ENCODE data around the gene SCARB1. TPM values are rescaled to one million over a fixed set of nuclear protein-coding genes. Genes with fewer than 3 reads are reported as not detected.

SCARB1 gene
- total and polyA plus RNA-seq, 2 of the 13 experiments (the other 11 are each of a cell fraction or from before 2014, with no cell fraction given), result 63.4 to 160 TPM

DNA sequence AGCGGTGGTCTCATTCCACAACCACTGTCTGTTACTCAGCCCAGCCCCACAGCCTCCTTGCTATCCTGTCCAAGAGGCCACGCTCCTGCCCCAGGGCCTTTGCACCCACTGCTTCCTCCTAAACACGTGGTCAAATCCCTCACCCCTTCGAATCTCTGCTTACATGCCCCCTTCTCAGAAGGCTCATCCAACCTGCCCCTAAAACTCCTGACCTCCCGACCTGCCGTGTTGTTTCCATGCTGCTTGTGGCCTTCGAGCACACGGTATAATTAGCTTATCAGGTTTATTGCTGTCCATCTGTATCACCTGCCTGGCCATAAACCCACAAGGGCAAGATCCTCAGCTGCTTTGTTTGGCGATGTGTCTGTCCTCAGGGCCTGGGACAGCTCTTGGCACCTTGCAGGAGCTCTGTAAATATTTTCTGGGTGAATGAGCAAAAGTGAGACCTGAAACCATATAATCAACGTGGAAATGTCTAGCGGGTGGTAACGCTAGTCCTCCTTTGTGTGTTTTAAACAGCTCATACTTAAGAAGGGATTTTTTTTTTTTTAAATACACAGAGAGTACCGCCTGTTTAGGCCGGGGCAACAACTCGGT is 36.0 kb downstream of the SCARB1 start (continued):
- TF ChIP-seq, protein P1, sequence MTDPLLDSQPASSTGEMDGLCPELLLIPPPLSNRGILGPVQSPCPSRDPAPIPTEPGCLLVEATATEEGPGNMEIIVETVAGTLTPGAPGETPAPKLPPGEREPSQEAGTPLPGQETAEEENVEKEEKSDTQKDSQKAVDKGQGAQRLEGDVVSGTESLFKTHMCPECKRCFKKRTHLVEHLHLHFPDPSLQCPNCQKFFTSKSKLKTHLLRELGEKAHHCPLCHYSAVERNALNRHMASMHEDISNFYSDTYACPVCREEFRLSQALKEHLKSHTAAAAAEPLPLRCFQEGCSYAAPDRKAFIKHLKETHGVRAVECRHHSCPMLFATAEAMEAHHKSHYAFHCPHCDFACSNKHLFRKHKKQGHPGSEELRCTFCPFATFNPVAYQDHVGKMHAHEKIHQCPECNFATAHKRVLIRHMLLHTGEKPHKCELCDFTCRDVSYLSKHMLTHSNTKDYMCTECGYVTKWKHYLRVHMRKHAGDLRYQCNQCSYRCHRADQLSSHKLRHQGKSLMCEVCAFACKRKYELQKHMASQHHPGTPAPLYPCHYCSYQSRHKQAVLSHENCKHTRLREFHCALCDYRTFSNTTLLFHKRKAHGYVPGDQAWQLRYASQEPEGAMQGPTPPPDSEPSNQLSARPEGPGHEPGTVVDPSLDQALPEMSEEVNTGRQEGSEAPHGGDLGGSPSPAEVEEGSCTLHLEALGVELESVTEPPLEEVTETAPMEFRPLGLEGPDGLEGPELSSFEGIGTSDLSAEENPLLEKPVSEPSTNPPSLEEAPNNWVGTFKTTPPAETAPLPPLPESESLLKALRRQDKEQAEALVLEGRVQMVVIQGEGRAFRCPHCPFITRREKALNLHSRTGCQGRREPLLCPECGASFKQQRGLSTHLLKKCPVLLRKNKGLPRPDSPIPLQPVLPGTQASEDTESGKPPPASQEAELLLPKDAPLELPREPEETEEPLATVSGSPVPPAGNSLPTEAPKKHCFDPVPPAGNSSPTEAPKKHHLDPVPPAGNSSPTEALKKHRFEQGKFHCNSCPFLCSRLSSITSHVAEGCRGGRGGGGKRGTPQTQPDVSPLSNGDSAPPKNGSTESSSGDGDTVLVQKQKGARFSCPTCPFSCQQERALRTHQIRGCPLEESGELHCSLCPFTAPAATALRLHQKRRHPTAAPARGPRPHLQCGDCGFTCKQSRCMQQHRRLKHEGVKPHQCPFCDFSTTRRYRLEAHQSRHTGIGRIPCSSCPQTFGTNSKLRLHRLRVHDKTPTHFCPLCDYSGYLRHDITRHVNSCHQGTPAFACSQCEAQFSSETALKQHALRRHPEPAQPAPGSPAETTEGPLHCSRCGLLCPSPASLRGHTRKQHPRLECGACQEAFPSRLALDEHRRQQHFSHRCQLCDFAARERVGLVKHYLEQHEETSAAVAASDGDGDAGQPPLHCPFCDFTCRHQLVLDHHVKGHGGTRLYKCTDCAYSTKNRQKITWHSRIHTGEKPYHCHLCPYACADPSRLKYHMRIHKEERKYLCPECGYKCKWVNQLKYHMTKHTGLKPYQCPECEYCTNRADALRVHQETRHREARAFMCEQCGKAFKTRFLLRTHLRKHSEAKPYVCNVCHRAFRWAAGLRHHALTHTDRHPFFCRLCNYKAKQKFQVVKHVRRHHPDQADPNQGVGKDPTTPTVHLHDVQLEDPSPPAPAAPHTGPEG (CRISPR knock-in tag; IDR thresholded peaks at IDR 0.05), result peak; percentile 46; the same call in 1 of the 2 replicates
- no peak for TF ChIP-seq CREM (IDR thresholded peaks at IDR 0.05)
- TF ChIP-seq CREM (CRISPR knock-in tag; IDR thresholded peaks at IDR 0.05), result no peak
- TF ChIP-seq, protein P2, sequence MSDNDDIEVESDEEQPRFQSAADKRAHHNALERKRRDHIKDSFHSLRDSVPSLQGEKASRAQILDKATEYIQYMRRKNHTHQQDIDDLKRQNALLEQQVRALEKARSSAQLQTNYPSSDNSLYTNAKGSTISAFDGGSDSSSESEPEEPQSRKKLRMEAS (IDR thresholded peaks at IDR 0.05), result 0 out of 2 replicates have a peak, but pooled peaks have one; percentile 26

DNA sequence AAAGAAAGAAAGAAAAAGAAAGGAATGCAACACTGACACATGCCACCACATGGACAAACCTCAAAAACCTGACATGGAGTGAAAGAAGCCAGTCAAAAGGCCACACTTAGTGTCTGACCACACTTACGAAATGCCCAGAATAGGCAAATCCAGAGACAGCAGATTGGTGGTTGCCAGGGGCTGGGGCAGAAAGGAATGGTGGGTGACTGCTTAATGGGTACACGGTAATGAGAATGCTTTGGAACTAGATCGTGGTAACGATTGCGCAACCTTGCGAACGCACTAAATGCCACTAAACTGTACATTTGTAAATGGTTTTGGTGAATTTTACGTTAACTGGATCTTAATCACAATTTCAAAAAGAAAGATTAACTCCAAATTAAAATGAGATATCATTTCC is 39.5 kb downstream of the SCARB1 start:
- in situ Hi-C loops (cut with HindIII; ENCODE audit: extremely low pct_ligation_motif_present, low pct_unique_long_range_greater_than_20kb) (no loop called here), intact Hi-C loops (cut with micrococcal nuclease; ENCODE audit: unreplicated experiment) (loop anchor here (5.0 kb wide), 3 partner anchors 38 to 83 kb away; partner anchors contain the start of gene SCARB1)
- ATAC-seq (no peak), DNase-seq (ENCODE audit: low spot score) (no peak), FAIRE-seq (no peak)
- Histone ChIP-seq H3K27me3 (ENCODE audit: control insufficient read depth in 1 of 2, insufficient read depth in 2 of 2, low read length in 2 of 2) (no peaks in the 10 kb centered on the region), H3K4me3 (replicated peaks in 1 of 3; ENCODE audit: insufficient read depth in 1 of 3, low read depth in 2 of 3, low read length in 3 of 3) (no peak overlapping the region), H3K4me2 (ENCODE audit: low read depth, low read length) (no peak overlapping the region), H4K20me1 (ENCODE audit: insufficient read depth, low read length) (no peaks in the 10 kb centered on the region), H3K9ac (ENCODE audit: insufficient read depth, low read depth, low read length) (no peak overlapping the region), H3K9me3 (ENCODE audit: low read length) (no peaks in the 10 kb centered on the region), H3K79me2 (ENCODE audit: insufficient read depth, low read length) (peaks cover 88% of the 10 kb centered on the region), H2AFZ (ENCODE audit: low read length) (no peak overlapping the region), H3K4me1 (ENCODE audit: insufficient read depth, low read length) (peaks cover 96% of the 10 kb centered on the region), H3K27ac (ENCODE audit: extremely low read length, insufficient read depth, low read length) (no peak overlapping the region), H3K36me3 (replicated peaks in 1 of 2; ENCODE audit: control insufficient read depth in 1 of 2, insufficient read depth in 2 of 2, low read length in 2 of 2) (peaks cover 1 to 17% of the 10 kb centered on the region in 2 experiments; a peak in 4 of 5 replicates)
- no TSS peak for BruUV-seq (replicated peaks)
- POLR2A ChIA-PET, result no interaction called here
- CTCF ChIA-PET (ENCODE audit: low intra/inter-chr PET ratio, low total read pairs), result no interaction called here
- 93% methylated on average over 8 of the region's 8 CpGs for WGBS (ENCODE audit: low lambda C conversion rate)
- no peak for TF ChIP-seq ZNF557 (CRISPR knock-in tag; IDR thresholded peaks at IDR 0.05)
- peak; percentile 87 for TF ChIP-seq CEBPG (CRISPR knock-in tag; IDR thresholded peaks at IDR 0.05)
- no peak for TF ChIP-seq TBX3 (IDR thresholded peaks at IDR 0.05; ENCODE audit: borderline replicate concordance)
- no peak for TF ChIP-seq ZNF564 (CRISPR knock-in tag; IDR thresholded peaks at IDR 0.05)
- TF ChIP-seq ZNF138 (CRISPR knock-in tag; IDR thresholded peaks at IDR 0.05; ENCODE audit: low read depth), result no peak
- TF ChIP-seq CEBPB (IDR thresholded peaks at IDR 0.05; ENCODE audit: borderline replicate concordance, low read depth, low read length), result peak; percentile 94
- TF ChIP-seq, protein P3, sequence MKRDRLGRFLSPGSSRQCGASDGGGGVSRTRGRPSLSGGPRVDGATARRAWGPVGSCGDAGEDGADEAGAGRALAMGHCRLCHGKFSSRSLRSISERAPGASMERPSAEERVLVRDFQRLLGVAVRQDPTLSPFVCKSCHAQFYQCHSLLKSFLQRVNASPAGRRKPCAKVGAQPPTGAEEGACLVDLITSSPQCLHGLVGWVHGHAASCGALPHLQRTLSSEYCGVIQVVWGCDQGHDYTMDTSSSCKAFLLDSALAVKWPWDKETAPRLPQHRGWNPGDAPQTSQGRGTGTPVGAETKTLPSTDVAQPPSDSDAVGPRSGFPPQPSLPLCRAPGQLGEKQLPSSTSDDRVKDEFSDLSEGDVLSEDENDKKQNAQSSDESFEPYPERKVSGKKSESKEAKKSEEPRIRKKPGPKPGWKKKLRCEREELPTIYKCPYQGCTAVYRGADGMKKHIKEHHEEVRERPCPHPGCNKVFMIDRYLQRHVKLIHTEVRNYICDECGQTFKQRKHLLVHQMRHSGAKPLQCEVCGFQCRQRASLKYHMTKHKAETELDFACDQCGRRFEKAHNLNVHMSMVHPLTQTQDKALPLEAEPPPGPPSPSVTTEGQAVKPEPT (CRISPR knock-in tag; IDR thresholded peaks at IDR 0.05; ENCODE audit: low read depth), result no peak
- TF ChIP-seq, protein P4, sequence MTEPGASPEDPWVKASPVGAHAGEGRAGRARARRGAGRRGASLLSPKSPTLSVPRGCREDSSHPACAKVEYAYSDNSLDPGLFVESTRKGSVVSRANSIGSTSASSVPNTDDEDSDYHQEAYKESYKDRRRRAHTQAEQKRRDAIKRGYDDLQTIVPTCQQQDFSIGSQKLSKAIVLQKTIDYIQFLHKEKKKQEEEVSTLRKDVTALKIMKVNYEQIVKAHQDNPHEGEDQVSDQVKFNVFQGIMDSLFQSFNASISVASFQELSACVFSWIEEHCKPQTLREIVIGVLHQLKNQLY (CRISPR knock-in tag; IDR thresholded peaks at IDR 0.05), result no peak
- TF ChIP-seq SP140L (CRISPR knock-in tag; IDR thresholded peaks at IDR 0.05; ENCODE audit: borderline replicate concordance), result no peak
- no peak for TF ChIP-seq ZNF674 (CRISPR knock-in tag; IDR thresholded peaks at IDR 0.05; ENCODE audit: low read depth)
